B cell (primary cell): ENCODE measurements around the gene PSMB2. TPM values are rescaled to one million over a fixed set of nuclear protein-coding genes. Genes with fewer than 3 reads are reported as not detected.

ENCODE experiments used
- ATAC-seq: fragments of 200-7000 bp; cut with Tn5 transposase; one replicate; pipeline ENCODE4 v1.10.0; 2021; ENCODE audit warnings: low read depth, mild to moderate bottlenecking, moderate number of reproducible peaks, moderate library complexity
- CTCF ChIA-PET: fragments of 350-600 bp; sonication (Branson Sonifier 250); formaldehyde crosslinking; loops from one replicate; lab custom pipeline; 2021; ENCODE audit warnings: antibody characterized with exemption, inconsistent platforms; lab: Charles Lee
- POLR2A ChIA-PET: fragments of 350-600 bp; sonication (Branson Sonifier 250); formaldehyde crosslinking; loops from one replicate; lab custom pipeline; 2021; ENCODE audit warnings: antibody characterized with exemption; lab: Charles Lee
- DNase-seq: peaks from one replicate; pipeline ENCODE4 v3.0.0; 2013
- H2AFZ ChIP-seq: 2 replicates; pipeline ENCODE4 v1.6.1; 2012; ENCODE audit warnings: mild to moderate bottlenecking, low read depth, low read length; ENCODE audit not compliant: insufficient read depth, poor library complexity, severe bottlenecking
- H3K27ac ChIP-seq, 2 donors: 1 replicate in 1 of 2; 2 replicates in 1 of 2; pipeline ENCODE4 v1.5.1; 2012 to 2013; ENCODE audit warnings: low read length in 2 of 2, mild to moderate bottlenecking in 2 of 2, moderate library complexity in 1 of 2
- H3K27me3 ChIP-seq, 4 experiments: fragments of 200-600 bp in 1 of 4; sonication (generic) in 1 of 4; replicated peaks in 1 of 4; 1 replicate in 2 of 4; 2 replicates in 2 of 4; pipeline versions ENCODE4 v1.6.1 to v1.7.0; 2013 to 2016; ENCODE audit warnings: low read length in 3 of 4, mild to moderate bottlenecking in 2 of 4, mixed read lengths in 1 of 4, moderate library complexity in 1 of 4; ENCODE audit not compliant: insufficient read depth in 4 of 4, control insufficient read depth in 3 of 4; ENCODE audit errors: control extremely low read depth in 1 of 4
- H3K36me3 ChIP-seq, 2 experiments: replicated peaks in 1 of 2; 1 replicate in 1 of 2; 2 replicates in 1 of 2; pipeline versions ENCODE4 v1.6.1 to v1.7.1; 2013; ENCODE audit warnings: low read length in 1 of 2; ENCODE audit not compliant: insufficient read depth in 2 of 2, control insufficient read depth in 1 of 2; ENCODE audit errors: control extremely low read depth in 1 of 2, extremely low read depth in 1 of 2
- H3K4me1 ChIP-seq, 2 donors: fragments of 200-600 bp in 1 of 2; sonication (generic) in 1 of 2; 1 replicate in 1 of 2; 2 replicates in 1 of 2; pipeline versions ENCODE4 v1.5.1 to v1.6.1; 2013 to 2017; ENCODE audit warnings: low read length in 2 of 2; ENCODE audit not compliant: control insufficient read depth in 2 of 2, insufficient read depth in 2 of 2
- H3K4me2 ChIP-seq: replicated peaks from 2 replicates; pipeline ENCODE3; 2012; ENCODE audit warnings: mild to moderate bottlenecking, low read depth, low read length; ENCODE audit not compliant: poor library complexity, severe bottlenecking
- H3K4me3 ChIP-seq, 5 experiments: fragments of 200-600 bp in 1 of 5; sonication (generic) in 1 of 5; 1 replicate in 3 of 5; 2 replicates in 2 of 5; pipeline versions ENCODE4 v1.5.1 to v1.7.0; 2011 to 2016; ENCODE audit warnings: low read length in 4 of 5, mild to moderate bottlenecking in 4 of 5, low read depth in 2 of 5, control low read depth in 1 of 5, moderate library complexity in 1 of 5; ENCODE audit not compliant: insufficient read depth in 1 of 5; ENCODE audit errors: control extremely low read depth in 1 of 5, extremely low read depth in 1 of 5
- H3K79me2 ChIP-seq: fragments of 200-600 bp; sonication (generic); one replicate; pipeline ENCODE4 v1.6.0; 2016; ENCODE audit warnings: low read length; ENCODE audit not compliant: control insufficient read depth, insufficient read depth
- H3K9ac ChIP-seq: fragments of 200-600 bp; sonication (generic); 2 replicates; pipeline ENCODE4 v1.6.1; 2017; ENCODE audit warnings: mild to moderate bottlenecking, low read length, moderate library complexity
- H3K9me3 ChIP-seq, 3 donors: one replicate each; pipeline versions ENCODE4 v1.6.1 to v1.7.1; 2013; ENCODE audit warnings: low read length in 2 of 3; ENCODE audit not compliant: control insufficient read depth in 2 of 3, insufficient read depth in 1 of 3; ENCODE audit errors: control extremely low read depth in 1 of 3
- H4K20me1 ChIP-seq: 2 replicates; pipeline ENCODE4 v1.6.0; 2012; ENCODE audit warnings: mild to moderate bottlenecking, low read length; ENCODE audit not compliant: insufficient read depth, control insufficient read depth, poor library complexity, severe bottlenecking
- H3K27ac Mint-ChIP-seq: one replicate; pipeline ENCODE4 v1.8.0; 2021; ENCODE audit warnings: mixed read lengths
- H3K27me3 Mint-ChIP-seq: one replicate; pipeline ENCODE4 v1.8.0; 2021; ENCODE audit warnings: mixed read lengths
- H3K4me1 Mint-ChIP-seq: one replicate; pipeline ENCODE4 v1.8.0; 2021; ENCODE audit warnings: mixed read lengths
- H3K4me3 Mint-ChIP-seq: one replicate; pipeline ENCODE4 v1.8.0; 2021; ENCODE audit warnings: mixed read lengths
- H3K9me3 Mint-ChIP-seq: one replicate; pipeline ENCODE4 v1.8.0; 2022; ENCODE audit warnings: mixed read lengths; ENCODE audit not compliant: insufficient read depth
- EZH2 ChIP-seq: IDR thresholded peaks from 2 replicates; pipeline ENCODE4 v1.6.1; 2012; ENCODE audit warnings: borderline replicate concordance, low read depth, mild to moderate bottlenecking, moderate library complexity, low read length; ENCODE audit not compliant: insufficient read depth, poor library complexity, severe bottlenecking
- WGBS: methylation state at CpG from one replicate; pipeline ENCODE4 v1.1.5; 2013; ENCODE audit warnings: missing lambda C conversion rate; ENCODE audit not compliant: insufficient coverage; 5-methylcytosine and 5-hydroxymethylcytosine counted together
- intact Hi-C: fragments of 100-400 bp; cut with micrococcal nuclease; formaldehyde crosslinking; loops from one replicate; pipeline ENCODE4 v1.10.0; 2022
- polyA plus RNA-seq: library from polyadenylated mRNA; depleted of rRNA; stranded (reverse); fragments of >200 nt; gene quantifications from 2 replicates; pipeline ENCODE4 v1.2.3, GENCODE V29; 2012
- total RNA-seq, 2 donors: library from RNA; stranded (reverse); fragments of 120-200 nt in 1 of 2; gene quantifications; 1 replicate in 1 of 2; 2 replicates in 1 of 2; pipeline versions ENCODE4 v1.2.3 to v1.2.4, GENCODE V29; 2013 to 2022
- TF ChIP-seq, protein P1 (sequence below): fragments of 200-600 bp; IDR thresholded peaks from one replicate; pipeline ENCODE4 v1.8.0; 2022; ENCODE audit warnings: antibody characterized with exemption, mild to moderate bottlenecking

PSMB2 gene
- total and polyA plus RNA-seq, 2 donors (not counting 1 experiment from before 2014, with no cell fraction given): 20.5 to 26.2 TPM

DNA sequence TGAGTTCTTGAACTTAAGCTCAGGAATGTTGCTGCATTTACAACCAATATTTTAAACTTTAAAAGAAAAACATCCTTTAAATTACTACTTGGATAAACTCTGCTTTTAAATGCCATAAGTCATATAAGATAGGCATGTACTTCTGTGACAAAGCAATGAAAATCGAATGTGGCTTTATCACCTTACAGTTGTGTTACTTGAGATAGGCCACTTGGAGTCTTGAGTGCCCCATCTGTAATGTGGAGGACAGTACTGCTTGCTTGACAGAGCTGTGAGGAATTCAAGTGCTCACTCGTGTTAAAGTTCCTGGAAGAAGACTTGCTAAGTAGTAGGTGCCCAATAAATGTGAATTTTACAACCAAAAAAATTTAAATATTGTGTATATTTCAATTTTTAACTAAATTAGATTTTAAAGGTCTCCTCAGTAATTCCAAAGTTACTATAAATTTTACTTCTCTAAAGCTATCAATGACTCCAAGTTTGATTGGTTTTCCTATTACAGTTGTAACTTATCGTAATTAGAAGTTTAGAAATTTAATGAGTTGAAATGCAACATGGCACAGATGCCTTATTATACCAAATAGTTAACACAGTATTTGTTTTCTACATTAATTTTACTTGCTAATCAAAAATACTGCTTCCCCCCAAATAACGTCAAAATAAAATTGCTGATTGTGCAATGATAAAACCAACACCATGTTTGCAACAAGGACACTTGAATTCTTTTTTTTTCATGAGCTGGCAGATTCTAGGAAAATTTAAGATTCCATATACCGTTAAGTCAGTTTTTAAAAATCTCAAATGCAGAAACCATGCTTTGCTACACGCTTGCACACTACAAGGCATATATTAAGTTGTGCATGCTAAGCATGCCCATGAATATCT is 21.8 kb downstream of the PSMB2 start:
- H3K9me3 Mint-ChIP-seq: no peaks in the 10 kb centered on the region
- DNase-seq (no peak), ATAC-seq (no peak)
- H2AFZ ChIP-seq: no peak overlapping the region
- POLR2A ChIA-PET: interaction anchor here (1.0 kb wide), 1 partner anchor 39 kb away, joined by 3 read pairs; no protein-coding TSS in a partner anchor
- peaks cover 23% of the 10 kb centered on the region for H4K20me1 ChIP-seq
- no peak overlapping the region for H3K4me2 ChIP-seq
- no peaks in the 10 kb centered on the region for H3K27me3 ChIP-seq
- H3K4me1 ChIP-seq: peaks cover 0 to 2% of the 10 kb centered on the region in 2 donors
- H3K27ac Mint-ChIP-seq: no peak overlapping the region
- H3K27me3 Mint-ChIP-seq: no peaks in the 10 kb centered on the region
- TF ChIP-seq, protein P1, sequence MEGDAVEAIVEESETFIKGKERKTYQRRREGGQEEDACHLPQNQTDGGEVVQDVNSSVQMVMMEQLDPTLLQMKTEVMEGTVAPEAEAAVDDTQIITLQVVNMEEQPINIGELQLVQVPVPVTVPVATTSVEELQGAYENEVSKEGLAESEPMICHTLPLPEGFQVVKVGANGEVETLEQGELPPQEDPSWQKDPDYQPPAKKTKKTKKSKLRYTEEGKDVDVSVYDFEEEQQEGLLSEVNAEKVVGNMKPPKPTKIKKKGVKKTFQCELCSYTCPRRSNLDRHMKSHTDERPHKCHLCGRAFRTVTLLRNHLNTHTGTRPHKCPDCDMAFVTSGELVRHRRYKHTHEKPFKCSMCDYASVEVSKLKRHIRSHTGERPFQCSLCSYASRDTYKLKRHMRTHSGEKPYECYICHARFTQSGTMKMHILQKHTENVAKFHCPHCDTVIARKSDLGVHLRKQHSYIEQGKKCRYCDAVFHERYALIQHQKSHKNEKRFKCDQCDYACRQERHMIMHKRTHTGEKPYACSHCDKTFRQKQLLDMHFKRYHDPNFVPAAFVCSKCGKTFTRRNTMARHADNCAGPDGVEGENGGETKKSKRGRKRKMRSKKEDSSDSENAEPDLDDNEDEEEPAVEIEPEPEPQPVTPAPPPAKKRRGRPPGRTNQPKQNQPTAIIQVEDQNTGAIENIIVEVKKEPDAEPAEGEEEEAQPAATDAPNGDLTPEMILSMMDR: no peak
- no peak for TF ChIP-seq EZH2
- CTCF ChIA-PET: interaction anchor here (1.5 kb wide), 1 partner anchor 108 kb away, joined by 6 read pairs; no protein-coding TSS in a partner anchor
- no peak overlapping the region for H3K27ac ChIP-seq
- no peak overlapping the region for H3K9ac ChIP-seq
- peaks cover 6 to 56% of the 10 kb centered on the region in 2 experiments for H3K36me3 ChIP-seq
- peaks cover 3% of the 10 kb centered on the region for H3K4me1 Mint-ChIP-seq
- 100% methylated on average over 1 of the region's 6 CpGs for WGBS
- no peak overlapping the region for H3K4me3 Mint-ChIP-seq
- no peak overlapping the region for H3K4me3 ChIP-seq
- peaks cover 59% of the 10 kb centered on the region for H3K79me2 ChIP-seq
- intact Hi-C loops: no loop called here
- H3K9me3 ChIP-seq: no peaks in the 10 kb centered on the region

DNA sequence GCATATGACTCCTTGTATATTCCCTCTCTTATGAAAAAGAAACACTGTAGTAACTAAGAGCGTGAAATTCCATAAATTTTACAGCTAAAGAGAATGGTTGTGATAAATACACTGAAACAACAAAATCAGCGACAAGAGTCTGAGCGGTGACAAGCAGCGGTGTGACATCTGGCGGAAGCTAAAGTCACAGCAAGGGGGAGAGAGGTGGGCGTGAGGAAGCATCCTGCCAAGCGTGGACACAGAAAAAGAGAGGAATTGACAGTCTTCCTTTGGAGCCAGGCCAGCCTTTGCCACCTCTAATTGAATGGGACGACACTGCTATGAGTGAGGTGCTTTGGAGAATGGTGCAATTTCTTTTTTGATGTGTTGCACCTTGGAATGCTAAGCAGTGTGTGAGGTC is 25.9 kb downstream of the PSMB2 start:
- H3K4me3 ChIP-seq: no peak overlapping the region
- Mint-ChIP-seq H3K27ac (no peak overlapping the region), H3K4me3 (no peak overlapping the region), H3K9me3 (no peaks in the 10 kb centered on the region), H3K27me3 (no peaks in the 10 kb centered on the region), H3K4me1 (no peaks in the 10 kb centered on the region)
- H3K79me2 ChIP-seq: peaks cover 24% of the 10 kb centered on the region
- no peaks in the 10 kb centered on the region for H3K27me3 ChIP-seq
- H3K4me2 ChIP-seq: no peak overlapping the region
- peaks cover 0 to 2% of the 10 kb centered on the region in 2 donors for H3K4me1 ChIP-seq
- H3K27ac ChIP-seq: no peak overlapping the region
- peaks cover 5 to 65% of the 10 kb centered on the region in 2 experiments for H3K36me3 ChIP-seq
- 99% methylated on average over 7 of the region's 8 CpGs for WGBS
- CTCF ChIA-PET: no interaction called here
- no peak for DNase-seq
- ATAC-seq: no peak
- no peaks in the 10 kb centered on the region for H3K9me3 ChIP-seq
- intact Hi-C loops: no loop called here
- no peak for TF ChIP-seq EZH2
- TF ChIP-seq, protein P1: no peak
- no peak overlapping the region for H2AFZ ChIP-seq
- no peaks in the 10 kb centered on the region for H4K20me1 ChIP-seq
- POLR2A ChIA-PET: no interaction called here
- no peak overlapping the region for H3K9ac ChIP-seq
